Measurements from ENCODE around the gene FIBCD1.

The FIBCD1 gene

DNA sequence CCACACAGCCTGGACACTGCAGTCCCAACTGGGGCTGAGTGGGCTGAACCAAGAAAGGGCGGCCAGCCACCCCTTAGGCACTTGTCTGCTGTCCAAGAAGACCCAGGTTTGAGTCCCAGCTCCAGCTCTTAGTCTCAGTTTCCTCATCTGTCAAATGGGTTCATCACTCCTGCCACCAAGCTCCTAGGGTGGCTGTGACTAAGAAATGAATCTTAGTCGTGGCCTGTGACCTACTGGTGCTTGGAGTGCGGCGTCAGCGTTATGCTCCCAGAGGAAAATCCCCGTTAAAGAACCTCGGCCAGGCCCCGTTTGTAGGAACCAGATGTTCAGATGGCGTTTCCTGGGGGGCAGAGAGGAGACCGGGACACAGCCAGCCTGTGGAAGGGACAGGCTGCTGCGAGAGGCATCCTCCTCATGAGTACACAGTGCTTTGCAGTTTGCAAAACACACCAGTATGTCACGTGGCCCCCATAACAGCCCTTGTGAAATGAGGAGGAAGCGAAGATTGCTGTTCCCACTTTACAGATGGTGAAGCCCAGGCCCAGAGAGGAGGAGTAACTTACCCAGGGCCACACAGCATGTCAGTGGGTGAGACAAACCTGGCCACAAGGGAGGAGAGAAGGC lies 3.3 kb downstream of the FIBCD1 start:
- TF ChIP-seq EZH2 (IDR thresholded peaks at IDR 0.05; ENCODE audit: borderline replicate concordance, low read length) = no peak
- TF ChIP-seq, protein P1, sequence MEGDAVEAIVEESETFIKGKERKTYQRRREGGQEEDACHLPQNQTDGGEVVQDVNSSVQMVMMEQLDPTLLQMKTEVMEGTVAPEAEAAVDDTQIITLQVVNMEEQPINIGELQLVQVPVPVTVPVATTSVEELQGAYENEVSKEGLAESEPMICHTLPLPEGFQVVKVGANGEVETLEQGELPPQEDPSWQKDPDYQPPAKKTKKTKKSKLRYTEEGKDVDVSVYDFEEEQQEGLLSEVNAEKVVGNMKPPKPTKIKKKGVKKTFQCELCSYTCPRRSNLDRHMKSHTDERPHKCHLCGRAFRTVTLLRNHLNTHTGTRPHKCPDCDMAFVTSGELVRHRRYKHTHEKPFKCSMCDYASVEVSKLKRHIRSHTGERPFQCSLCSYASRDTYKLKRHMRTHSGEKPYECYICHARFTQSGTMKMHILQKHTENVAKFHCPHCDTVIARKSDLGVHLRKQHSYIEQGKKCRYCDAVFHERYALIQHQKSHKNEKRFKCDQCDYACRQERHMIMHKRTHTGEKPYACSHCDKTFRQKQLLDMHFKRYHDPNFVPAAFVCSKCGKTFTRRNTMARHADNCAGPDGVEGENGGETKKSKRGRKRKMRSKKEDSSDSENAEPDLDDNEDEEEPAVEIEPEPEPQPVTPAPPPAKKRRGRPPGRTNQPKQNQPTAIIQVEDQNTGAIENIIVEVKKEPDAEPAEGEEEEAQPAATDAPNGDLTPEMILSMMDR (IDR thresholded peaks at IDR 0.05; ENCODE audit: low read length) = no peak
- H3K9ac ChIP-seq (ENCODE audit: low read length) = no peak overlapping the region
- H3K79me2 ChIP-seq (ENCODE audit: insufficient read depth, low read length) = no peaks in the 10 kb centered on the region
- no peaks in the 10 kb centered on the region for H3K36me3 ChIP-seq (ENCODE audit: insufficient read depth, low read length)
- no peaks in the 10 kb centered on the region for H3K9me3 ChIP-seq (ENCODE audit: low read length)
- H4K20me1 ChIP-seq (ENCODE audit: insufficient read depth, low read length) = no peaks in the 10 kb centered on the region
- no peaks in the 10 kb centered on the region for H3F3A ChIP-seq (ENCODE audit: insufficient read depth, low read length)
- no peak overlapping the region for H2AFZ ChIP-seq (ENCODE audit: low read length)
- no peaks in the 10 kb centered on the region for H3K9me2 ChIP-seq (ENCODE audit: low read depth, low read length)
- H3K4me1 ChIP-seq (ENCODE audit: insufficient read depth, low read length, severe bottlenecking) = no peaks in the 10 kb centered on the region
- H3K4me2 ChIP-seq (ENCODE audit: low read length) = no peak overlapping the region
- peaks cover 2% of the 10 kb centered on the region; the same call in 1 of the 2 replicates for H3K27me3 ChIP-seq (ENCODE audit: insufficient read depth, low read length)
- H3K4me3 ChIP-seq (ENCODE audit: low read depth, low read length, poor library complexity, severe bottlenecking) = no peak overlapping the region
- H3K27ac ChIP-seq (ENCODE audit: low read depth, low read length, poor library complexity, severe bottlenecking) = no peak overlapping the region

DNA sequence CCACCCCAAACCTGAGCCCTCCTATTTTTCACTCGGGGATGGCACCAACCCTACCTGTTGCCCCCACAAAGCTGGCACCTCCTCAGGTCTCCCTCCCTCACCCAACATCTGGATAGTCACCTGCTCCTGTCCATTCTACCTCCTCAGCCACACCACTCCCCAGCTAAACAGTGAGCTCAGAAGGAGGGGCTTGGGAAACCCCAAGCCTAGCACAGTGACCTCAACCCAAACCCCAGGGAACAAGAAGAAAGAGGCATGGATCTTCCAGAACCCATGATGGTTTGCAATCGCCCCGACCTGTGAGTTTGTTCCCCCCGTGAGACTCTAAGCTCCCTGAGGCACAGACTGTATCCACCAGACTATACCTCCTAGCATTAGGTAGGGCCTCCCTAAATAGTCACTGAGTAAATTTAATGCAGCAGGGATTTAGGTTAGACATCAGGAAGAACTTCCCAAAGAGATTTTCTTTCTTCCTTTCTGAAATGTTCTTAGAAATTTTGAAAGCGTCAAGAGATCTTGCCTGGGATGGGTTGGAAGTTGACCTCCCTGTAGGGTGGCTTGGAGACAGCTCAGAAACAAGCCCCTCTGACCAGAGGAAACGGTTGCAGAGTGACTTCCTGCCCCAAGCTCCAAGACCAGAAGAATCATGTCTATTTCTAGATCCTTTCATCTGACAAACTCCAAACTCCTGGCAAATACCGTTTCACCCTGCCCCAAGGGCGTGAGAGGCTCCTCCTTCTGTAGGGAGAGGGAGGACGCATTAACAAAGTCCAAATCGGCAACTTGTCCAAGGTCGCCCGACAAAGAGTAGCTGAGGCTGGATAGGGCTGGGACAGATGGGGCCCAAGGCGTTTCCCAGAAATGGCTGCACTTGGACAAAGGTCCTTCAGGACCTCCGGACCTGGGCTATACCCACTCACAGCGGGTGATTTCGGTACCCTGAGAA lies 4.1 kb downstream of the FIBCD1 start:
- Histone ChIP-seq H3K4me3 (ENCODE audit: low read depth, low read length, poor library complexity, severe bottlenecking) (no peak overlapping the region), H2AFZ (ENCODE audit: low read length) (no peak overlapping the region), H3K79me2 (ENCODE audit: insufficient read depth, low read length) (no peaks in the 10 kb centered on the region), H3F3A (ENCODE audit: insufficient read depth, low read length) (no peaks in the 10 kb centered on the region), H3K27ac (ENCODE audit: low read depth, low read length, poor library complexity, severe bottlenecking) (no peak overlapping the region), H4K20me1 (ENCODE audit: insufficient read depth, low read length) (no peaks in the 10 kb centered on the region), H3K9me3 (ENCODE audit: low read length) (no peaks in the 10 kb centered on the region), H3K27me3 (ENCODE audit: insufficient read depth, low read length) (peaks cover 6% of the 10 kb centered on the region; the same call in 1 of the 2 replicates), H3K4me1 (ENCODE audit: insufficient read depth, low read length, severe bottlenecking) (no peaks in the 10 kb centered on the region), H3K4me2 (ENCODE audit: low read length) (no peak overlapping the region), H3K9me2 (ENCODE audit: low read depth, low read length) (no peaks in the 10 kb centered on the region), H3K9ac (ENCODE audit: low read length) (no peak overlapping the region), H3K36me3 (ENCODE audit: insufficient read depth, low read length) (no peaks in the 10 kb centered on the region)
- TF ChIP-seq, protein P1 (IDR thresholded peaks at IDR 0.05; ENCODE audit: low read length) = no peak
- TF ChIP-seq EZH2 (IDR thresholded peaks at IDR 0.05; ENCODE audit: borderline replicate concordance, low read length) = no peak

DNA sequence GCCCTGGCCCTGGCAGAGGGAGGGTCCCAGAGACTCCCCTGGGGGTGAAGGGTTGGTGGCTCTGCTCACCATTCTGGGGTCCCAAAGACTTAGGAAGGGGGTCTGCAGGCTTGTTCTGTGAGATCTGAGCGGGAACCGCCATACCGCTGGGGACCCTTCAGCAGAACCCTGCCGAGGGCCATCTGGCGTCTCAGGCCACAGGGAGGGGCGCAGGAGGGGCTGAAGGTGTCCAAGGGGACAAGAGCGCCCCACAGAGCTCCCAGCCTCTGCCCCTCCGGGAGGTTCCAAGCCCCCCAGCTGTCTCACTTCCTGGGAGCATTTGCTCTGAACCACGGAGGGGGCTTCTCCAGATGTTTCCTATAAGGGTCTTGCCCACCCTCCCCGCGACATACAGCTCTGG lies 4.8 kb downstream of the FIBCD1 start:
- H4K20me1 ChIP-seq (ENCODE audit: insufficient read depth, low read length) = no peaks in the 10 kb centered on the region
- H3K79me2 ChIP-seq (ENCODE audit: insufficient read depth, low read length) = no peaks in the 10 kb centered on the region
- H3K4me3 ChIP-seq (ENCODE audit: low read depth, low read length, poor library complexity, severe bottlenecking) = no peak overlapping the region
- no peaks in the 10 kb centered on the region for H3K9me3 ChIP-seq (ENCODE audit: low read length)
- H3K27me3 ChIP-seq (ENCODE audit: insufficient read depth, low read length) = peaks cover 6% of the 10 kb centered on the region; the same call in 1 of the 2 replicates
- H3K27ac ChIP-seq (ENCODE audit: low read depth, low read length, poor library complexity, severe bottlenecking) = no peak overlapping the region
- no peaks in the 10 kb centered on the region for H3K4me1 ChIP-seq (ENCODE audit: insufficient read depth, low read length, severe bottlenecking)
- no peak overlapping the region for H2AFZ ChIP-seq (ENCODE audit: low read length)
- TF ChIP-seq, protein P1 (IDR thresholded peaks at IDR 0.05; ENCODE audit: low read length) = no peak
- no peak for TF ChIP-seq EZH2 (IDR thresholded peaks at IDR 0.05; ENCODE audit: borderline replicate concordance, low read length)
- H3K36me3 ChIP-seq (ENCODE audit: insufficient read depth, low read length) = no peaks in the 10 kb centered on the region
- no peaks in the 10 kb centered on the region for H3K9me2 ChIP-seq (ENCODE audit: low read depth, low read length)
- H3K4me2 ChIP-seq (ENCODE audit: low read length) = no peak overlapping the region
- H3F3A ChIP-seq (ENCODE audit: insufficient read depth, low read length) = no peaks in the 10 kb centered on the region
- no peak overlapping the region for H3K9ac ChIP-seq (ENCODE audit: low read length)
